Measurements from ENCODE around the gene ERV3-1. TPM values are rescaled to one million over a fixed set of nuclear protein-coding genes. Genes with fewer than 3 reads are reported as not detected.
"Not testable (repeated sequence)": the region's sequence is repeated elsewhere in the genome, so short reads cannot be mapped to it uniquely, and the experiment has no call there.

ERV3-1 gene
- total RNA-seq, 1 experiment from 2014 or later = 4.0 TPM

DNA sequence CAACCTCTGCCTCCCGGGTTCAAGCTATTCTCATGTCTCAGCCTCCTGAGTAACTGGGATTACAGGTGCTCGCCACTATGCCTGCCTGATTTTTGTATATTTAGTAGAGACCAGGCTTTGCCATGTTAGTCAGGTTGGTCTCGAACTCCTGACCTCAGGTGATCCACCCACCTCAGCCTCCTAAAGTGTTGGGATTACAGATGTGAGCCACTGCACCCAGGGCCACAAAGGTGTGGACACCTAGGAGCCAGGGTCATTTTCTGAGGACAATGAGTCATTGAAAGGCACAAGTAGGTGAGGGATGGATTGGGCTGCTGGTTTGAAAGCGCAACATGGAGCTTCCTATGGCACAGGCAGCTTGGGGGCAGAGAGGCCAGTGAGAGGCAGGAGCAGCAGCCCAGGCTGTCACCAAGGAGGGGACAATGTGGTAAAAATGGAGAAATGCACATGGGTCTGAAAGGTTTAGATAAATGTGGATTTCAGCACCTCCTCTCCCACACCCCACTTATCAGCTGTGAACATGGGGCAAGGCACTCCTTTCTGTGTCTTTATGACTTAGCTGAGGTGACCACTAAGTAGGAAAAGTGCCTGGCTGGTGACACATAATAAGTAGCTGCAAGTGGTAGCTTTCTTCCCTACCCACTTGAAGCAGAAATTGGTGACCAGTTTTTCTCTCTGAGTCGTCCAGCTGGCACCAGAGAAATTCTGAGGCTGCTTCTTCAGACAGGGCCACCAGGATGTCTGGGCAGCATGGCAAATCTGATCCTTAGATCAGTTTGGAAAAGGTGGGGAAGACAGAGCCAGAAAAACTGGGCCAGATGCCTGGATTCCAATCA, 61.6 kb downstream of the ERV3-1 start:
- not testable (repeated sequence) for H3K27ac ChIP-seq; H3K4me3 ChIP-seq; H3K4me1 ChIP-seq (replicated peaks); DNase-seq (ENCODE audit: low read depth in 1 of 2, low spot score in 2 of 2); H3K9me3 ChIP-seq (replicated peaks); H3K36me3 ChIP-seq
- H3K27me3 ChIP-seq (replicated peaks) = peaks cover 10% of the 10 kb centered on the region; the same call in 1 of the 2 replicates

Other genes with a start within 250 kb of the ERV3-1 start
- 6.9 and 9.1 TPM in 2 replicates for gene ZNF138, start 212.3 kb downstream of the ERV3-1 start, total RNA-seq (2014; rRNA removed; shearing (Covaris generic))
- 2.9 and 4.5 TPM in 2 replicates for gene ZNF273, start 103.4 kb downstream of the ERV3-1 start, total RNA-seq (2014; rRNA removed; shearing (Covaris generic))
- 2.3 and 2.8 TPM in 2 replicates for gene ZNF117, start 15.7 kb downstream of the ERV3-1 start, total RNA-seq (2014; rRNA removed; shearing (Covaris generic))

All from SJSA1 (cell line).